ENCODE measurements around the gene GPATCH8. TPM values are rescaled to one million over a fixed set of nuclear protein-coding genes. Genes with fewer than 3 reads are reported as not detected.

GPATCH8 gene
- total RNA-seq, result 100 to 1,000 TPM; 104 to 111 (median 109) TPM
- total RNA-seq (2013), result 76.2 TPM

GRCh38 chr17:44503147-44504029 is at the start of gene GPATCH8:
Gene GPATCH8 (minus strand): TSS chr17:44503406. CDS start chr17:44503370, 36 bp downstream.
- intact Hi-C loops (cut with micrococcal nuclease), result loop anchor here (5.0 to 10.0 kb wide), 3 partner anchors 66 to 289 kb away; partner anchors contain the start of gene UBTF
- TF ChIP-seq, protein P1, sequence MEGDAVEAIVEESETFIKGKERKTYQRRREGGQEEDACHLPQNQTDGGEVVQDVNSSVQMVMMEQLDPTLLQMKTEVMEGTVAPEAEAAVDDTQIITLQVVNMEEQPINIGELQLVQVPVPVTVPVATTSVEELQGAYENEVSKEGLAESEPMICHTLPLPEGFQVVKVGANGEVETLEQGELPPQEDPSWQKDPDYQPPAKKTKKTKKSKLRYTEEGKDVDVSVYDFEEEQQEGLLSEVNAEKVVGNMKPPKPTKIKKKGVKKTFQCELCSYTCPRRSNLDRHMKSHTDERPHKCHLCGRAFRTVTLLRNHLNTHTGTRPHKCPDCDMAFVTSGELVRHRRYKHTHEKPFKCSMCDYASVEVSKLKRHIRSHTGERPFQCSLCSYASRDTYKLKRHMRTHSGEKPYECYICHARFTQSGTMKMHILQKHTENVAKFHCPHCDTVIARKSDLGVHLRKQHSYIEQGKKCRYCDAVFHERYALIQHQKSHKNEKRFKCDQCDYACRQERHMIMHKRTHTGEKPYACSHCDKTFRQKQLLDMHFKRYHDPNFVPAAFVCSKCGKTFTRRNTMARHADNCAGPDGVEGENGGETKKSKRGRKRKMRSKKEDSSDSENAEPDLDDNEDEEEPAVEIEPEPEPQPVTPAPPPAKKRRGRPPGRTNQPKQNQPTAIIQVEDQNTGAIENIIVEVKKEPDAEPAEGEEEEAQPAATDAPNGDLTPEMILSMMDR (IDR thresholded peaks at IDR 0.05), result no peak
- Mint-ChIP-seq H3K4me3 (peak within 1 kb of the TSS; percentile 97), H3K9me3 (no peaks in the 10 kb centered on the region), H3K27ac (peak within 1 kb of the TSS; percentile 94 to 99), H3K4me1 (peaks cover 40 to 41% of the 10 kb centered on the region in 2 donors), H3K36me3 (no peaks in the 10 kb centered on the region), H3K27me3 (ENCODE audit: low read depth in 2 of 2) (no peaks in the 10 kb centered on the region)
- Histone ChIP-seq H3K27ac (ENCODE audit: low read length) (peak within 1 kb of the TSS; percentile 82), H3K27me3 (ENCODE audit: control insufficient read depth, insufficient read depth, low read length) (no peaks in the 10 kb centered on the region), H3K9me3 (ENCODE audit: control insufficient read depth, insufficient read depth, low read length) (no peaks in the 10 kb centered on the region), H3K36me3 (ENCODE audit: control insufficient read depth, insufficient read depth, low read length) (no peaks in the 10 kb centered on the region), H3K4me3 (ENCODE audit: low read length) (peak within 1 kb of the TSS; percentile 98), H3K4me1 (ENCODE audit: control insufficient read depth, insufficient read depth, low read length) (peaks cover 13% of the 10 kb centered on the region)
- ATAC-seq (peak; percentile 88 to 94 (median 91)), DNase-seq (peak; percentile 91 to 96)
- WGBS (ENCODE audit: insufficient coverage), result 4% methylated on average over 71 of the region's 71 CpGs

GRCh38 chr17:44552361-44552760 is 49.2 kb upstream of the GPATCH8 start:
- 88% methylated on average over 9 of the region's 9 CpGs for WGBS (ENCODE audit: insufficient coverage)
- DNase-seq (no peak), ATAC-seq (no peak)
- intact Hi-C loops (cut with micrococcal nuclease), result no loop called here
- Mint-ChIP-seq H3K9me3 (no peaks in the 10 kb centered on the region), H3K27me3 (ENCODE audit: low read depth in 2 of 2) (peaks cover 14 to 17% of the 10 kb centered on the region in 2 donors), H3K4me3 (no peak overlapping the region), H3K36me3 (no peaks in the 10 kb centered on the region), H3K27ac (no peak overlapping the region), H3K4me1 (peaks cover 9 to 17% of the 10 kb centered on the region in 2 donors)
- Histone ChIP-seq H3K27ac (ENCODE audit: low read length) (no peak overlapping the region), H3K36me3 (ENCODE audit: control insufficient read depth, insufficient read depth, low read length) (no peaks in the 10 kb centered on the region), H3K4me3 (ENCODE audit: low read length) (no peak overlapping the region), H3K27me3 (ENCODE audit: control insufficient read depth, insufficient read depth, low read length) (peaks cover 2% of the 10 kb centered on the region), H3K9me3 (ENCODE audit: control insufficient read depth, insufficient read depth, low read length) (no peaks in the 10 kb centered on the region), H3K4me1 (ENCODE audit: control insufficient read depth, insufficient read depth, low read length) (peaks cover 17% of the 10 kb centered on the region)
- TF ChIP-seq, protein P1 (IDR thresholded peaks at IDR 0.05), result no peak

- Mint-ChIP-seq H3K27ac (no peak overlapping the region), H3K4me1 (no peaks in the 10 kb centered on the region), H3K36me3 (no peaks in the 10 kb centered on the region), H3K9me3 (no peaks in the 10 kb centered on the region), H3K27me3 (ENCODE audit: low read depth in 2 of 2) (peaks cover 13 to 17% of the 10 kb centered on the region in 2 donors), H3K4me3 (no peak overlapping the region)
- intact Hi-C loops (cut with micrococcal nuclease), result no loop called here
- 81% methylated on average over 6 of the region's 6 CpGs for WGBS (ENCODE audit: insufficient coverage)
- no peak for DNase-seq
- H3K27me3 ChIP-seq (ENCODE audit: control insufficient read depth, insufficient read depth, low read length), result no peaks in the 10 kb centered on the region
- H3K9me3 ChIP-seq (ENCODE audit: control insufficient read depth, insufficient read depth, low read length), result no peaks in the 10 kb centered on the region
- TF ChIP-seq, protein P1 (IDR thresholded peaks at IDR 0.05), result no peak
- ATAC-seq, result no peak
- no peak overlapping the region for H3K4me3 ChIP-seq (ENCODE audit: low read length)
- no peak overlapping the region for H3K27ac ChIP-seq (ENCODE audit: low read length)
- H3K4me1 ChIP-seq (ENCODE audit: control insufficient read depth, insufficient read depth, low read length), result peaks cover 3% of the 10 kb centered on the region
- no peaks in the 10 kb centered on the region for H3K36me3 ChIP-seq (ENCODE audit: control insufficient read depth, insufficient read depth, low read length)
Observed at GRCh38 chr17:44549686-44550085, 46.5 kb upstream of the GPATCH8 start.

All from natural killer cell (primary cell).